Stimulated activated CD8-positive, alpha-beta memory T cell treated with anti-CD3 and anti-CD28 coated beads, Interleukin-7, amount 100 ng/mL, for 48 hours (primary cell): ENCODE results near the gene AGBL5.
"Not testable (repeated sequence)": the region's sequence is repeated elsewhere in the genome, so short reads cannot be mapped to it uniquely, and the experiment has no call there.

Source experiments
- DNase-seq, 2 donors: peaks; one replicate each; pipeline ENCODE4 v3.0.0-alpha.2; 2020; ENCODE audit warnings: low read depth in 1 of 2; ENCODE audit errors: extremely low read depth in 1 of 2

The AGBL5 gene

DNA sequence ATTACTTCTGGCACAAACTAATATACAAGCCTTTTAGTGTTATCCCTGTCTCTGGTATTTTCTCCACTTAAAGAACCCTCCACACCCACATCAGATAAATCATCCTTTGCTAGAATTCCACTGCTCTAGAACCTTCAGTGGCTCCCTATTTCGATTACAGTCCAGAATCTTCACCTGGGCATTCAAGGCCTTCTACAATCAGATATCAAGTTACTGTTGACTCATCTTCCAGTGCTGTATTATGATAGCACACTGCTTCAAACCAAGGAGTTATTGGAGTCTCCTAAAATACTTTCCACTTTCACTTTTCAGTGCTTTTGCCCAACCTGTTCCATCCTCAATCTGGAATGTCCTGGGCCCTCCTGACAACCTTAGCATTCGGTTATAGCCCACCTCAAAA lies 64.1 kb downstream of the AGBL5 start:
- no peak for DNase-seq

DNA sequence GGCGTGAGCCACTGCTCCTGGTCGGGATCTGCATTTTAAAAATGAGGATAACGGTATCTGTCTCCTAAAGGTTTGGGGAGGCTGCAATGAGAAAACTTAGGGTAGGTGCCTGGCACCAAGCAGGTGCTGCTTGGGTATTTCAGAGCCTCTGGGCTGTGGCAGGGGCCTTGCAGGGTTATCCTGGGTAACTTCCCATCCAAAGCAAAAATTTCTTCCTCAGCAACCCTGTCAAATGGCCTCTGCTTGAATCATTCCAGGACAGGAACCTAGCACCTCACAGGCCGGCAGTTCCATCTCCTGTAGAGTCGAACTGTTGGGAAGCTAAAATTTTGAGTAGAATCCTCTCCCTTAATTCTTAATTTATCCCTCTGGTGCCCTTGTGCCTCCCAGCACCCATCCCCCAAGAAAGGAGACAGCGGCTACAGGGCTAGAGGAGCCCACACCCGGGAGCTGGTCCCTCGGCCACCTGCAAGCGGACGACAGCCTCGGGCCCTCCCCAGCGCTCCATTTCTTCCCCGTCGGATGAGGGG lies 66.6 kb downstream of the AGBL5 start:
- no peak for DNase-seq

DNA sequence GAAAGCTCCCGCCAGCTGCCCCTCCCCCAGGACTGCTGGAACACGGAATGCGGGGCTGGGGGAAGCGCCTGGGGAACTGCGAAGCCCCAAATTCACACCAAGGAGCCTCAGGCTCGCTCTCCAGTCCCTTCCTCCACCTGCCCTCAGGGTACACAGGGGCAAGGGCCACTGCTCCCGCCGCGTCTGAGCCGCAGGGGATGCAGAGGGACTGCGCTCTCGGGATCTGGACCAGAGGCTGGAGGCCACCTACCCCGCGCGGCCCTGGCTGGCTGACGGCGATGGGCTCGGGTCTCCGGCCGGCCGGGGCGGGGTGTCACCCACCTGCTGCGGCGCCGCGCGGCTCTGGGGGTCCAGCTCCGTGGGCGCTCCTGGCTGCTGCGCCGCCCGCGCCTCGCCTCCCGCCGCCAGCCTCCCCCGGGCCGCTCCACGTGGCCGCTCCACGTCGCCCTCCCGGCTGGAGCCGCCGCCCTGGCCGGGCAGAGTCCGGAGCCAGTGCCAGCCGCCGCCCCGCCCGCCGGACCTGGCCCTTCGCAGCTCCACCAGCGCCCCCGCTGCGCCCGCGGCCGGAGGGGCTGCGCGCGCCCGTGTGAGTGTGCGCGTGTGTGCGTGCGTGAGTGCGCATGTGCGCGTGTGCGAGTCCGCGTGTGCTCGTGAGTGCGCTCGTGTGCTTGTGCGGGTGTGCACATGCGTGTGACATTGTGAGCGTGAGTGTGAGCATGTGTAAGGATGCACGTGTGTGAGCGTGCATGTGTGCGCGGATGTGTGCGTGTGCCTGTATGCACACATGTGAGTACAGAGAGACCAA lies 67.3 kb downstream of the AGBL5 start, which contains the start of gene CGREF1:
TSS of gene CGREF1 (minus strand) at position 604 of the 805 bp plus-strand sequence. CDS start 14,762 bp downstream, outside the sequence.
- DNase-seq, result no peak

DNA sequence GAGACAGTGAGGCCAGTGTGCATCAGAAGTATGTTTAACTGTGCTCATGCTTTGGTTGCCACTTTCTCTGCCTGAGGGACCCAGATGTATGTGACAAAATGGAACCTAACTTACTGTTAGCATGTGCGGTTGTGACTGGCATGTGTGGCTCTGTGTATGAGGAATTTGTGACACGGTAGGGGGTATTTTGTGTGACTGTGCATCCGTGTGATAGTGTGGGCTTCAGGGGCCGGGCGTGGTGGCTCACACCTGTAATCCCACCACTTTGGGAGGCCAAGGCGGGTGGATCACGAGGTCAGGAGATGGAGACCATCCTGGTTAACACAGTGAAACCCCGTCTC lies 67.8 kb downstream of the AGBL5 start:
- DNase-seq, result not testable (repeated sequence)
